Thyroid gland (tissue), 4 donors: Measurements from ENCODE around the gene LTN1.

Source experiments
- CTCF ChIP-seq, 6 experiments: fragments of 200-600 bp in 3 of 6; fragments of 450-650 bp in 3 of 6; sonication (generic) in 3 of 6; IDR thresholded peaks; one replicate each; pipeline ENCODE4 v1.5.1; 2016 to 2019; ENCODE audit warnings: antibody characterized with exemption in 6 of 6, mild to moderate bottlenecking in 2 of 6, inconsistent platforms in 1 of 6, moderate library complexity in 1 of 6
- POLR2A ChIP-seq, 2 donors: fragments of 450-650 bp; IDR thresholded peaks; one replicate each; pipeline ENCODE4 v1.6.1; 2017; ENCODE audit warnings: antibody characterized with exemption in 2 of 2, mild to moderate bottlenecking in 2 of 2, moderate library complexity in 1 of 2

- TF ChIP-seq CTCF (IDR thresholded peaks at IDR 0.05), result no peak
- no peak for TF ChIP-seq POLR2A (IDR thresholded peaks at IDR 0.05)
Observed at GRCh38 chr21:29025328-29025713, 32.6 kb upstream of the LTN1 start.
